ENCODE measurements around the gene ZNF438. TPM values are rescaled to one million over a fixed set of nuclear protein-coding genes. Genes with fewer than 3 reads are reported as not detected.

ZNF438 gene
- total and polyA plus RNA-seq, 8 donors, result 9.6 to 20.1 (median 10.7) TPM

DNA sequence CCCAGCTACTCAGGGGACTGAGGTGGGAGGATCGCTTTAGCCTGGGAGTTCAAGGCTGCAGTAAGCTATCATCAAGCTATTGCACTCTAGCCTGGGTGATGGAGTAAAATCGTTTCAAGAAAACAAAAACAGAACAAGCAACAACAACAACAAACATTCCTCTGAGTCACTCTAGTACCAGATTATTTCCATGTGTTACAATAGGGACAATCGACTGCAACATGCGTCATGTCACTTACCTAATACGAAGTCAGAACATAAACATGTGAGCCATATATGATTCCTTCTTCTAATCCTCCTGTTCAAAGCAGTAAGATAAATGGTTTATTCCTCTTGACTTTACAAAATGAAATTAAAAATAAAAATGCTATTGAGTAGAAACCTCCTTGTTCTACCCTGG, 57.3 kb downstream of the ZNF438 start:
- Histone ChIP-seq H3K27me3 (no peaks in the 10 kb centered on the region), H3K36me3 (peaks cover 0 to 19% of the 10 kb centered on the region in 2 donors), H3K4me1 (peaks cover 4 to 15% of the 10 kb centered on the region in 2 donors), H3K4me3 (no peak overlapping the region), H3K9me3 (peaks cover 0 to 2% of the 10 kb centered on the region in 2 donors), H3K27ac (no peak overlapping the region)
- TF ChIP-seq, protein P1, sequence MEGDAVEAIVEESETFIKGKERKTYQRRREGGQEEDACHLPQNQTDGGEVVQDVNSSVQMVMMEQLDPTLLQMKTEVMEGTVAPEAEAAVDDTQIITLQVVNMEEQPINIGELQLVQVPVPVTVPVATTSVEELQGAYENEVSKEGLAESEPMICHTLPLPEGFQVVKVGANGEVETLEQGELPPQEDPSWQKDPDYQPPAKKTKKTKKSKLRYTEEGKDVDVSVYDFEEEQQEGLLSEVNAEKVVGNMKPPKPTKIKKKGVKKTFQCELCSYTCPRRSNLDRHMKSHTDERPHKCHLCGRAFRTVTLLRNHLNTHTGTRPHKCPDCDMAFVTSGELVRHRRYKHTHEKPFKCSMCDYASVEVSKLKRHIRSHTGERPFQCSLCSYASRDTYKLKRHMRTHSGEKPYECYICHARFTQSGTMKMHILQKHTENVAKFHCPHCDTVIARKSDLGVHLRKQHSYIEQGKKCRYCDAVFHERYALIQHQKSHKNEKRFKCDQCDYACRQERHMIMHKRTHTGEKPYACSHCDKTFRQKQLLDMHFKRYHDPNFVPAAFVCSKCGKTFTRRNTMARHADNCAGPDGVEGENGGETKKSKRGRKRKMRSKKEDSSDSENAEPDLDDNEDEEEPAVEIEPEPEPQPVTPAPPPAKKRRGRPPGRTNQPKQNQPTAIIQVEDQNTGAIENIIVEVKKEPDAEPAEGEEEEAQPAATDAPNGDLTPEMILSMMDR (IDR thresholded peaks at IDR 0.05), result no peak
- DNase-seq (no peak), ATAC-seq (no peak)
- intact Hi-C loops (cut with DNase I), result no loop called here

- TF ChIP-seq, protein P1 (IDR thresholded peaks at IDR 0.05), result no peak
Measured at GRCh38 chr10:30973737-30974136, 57.9 kb downstream of the ZNF438 start.

DNA sequence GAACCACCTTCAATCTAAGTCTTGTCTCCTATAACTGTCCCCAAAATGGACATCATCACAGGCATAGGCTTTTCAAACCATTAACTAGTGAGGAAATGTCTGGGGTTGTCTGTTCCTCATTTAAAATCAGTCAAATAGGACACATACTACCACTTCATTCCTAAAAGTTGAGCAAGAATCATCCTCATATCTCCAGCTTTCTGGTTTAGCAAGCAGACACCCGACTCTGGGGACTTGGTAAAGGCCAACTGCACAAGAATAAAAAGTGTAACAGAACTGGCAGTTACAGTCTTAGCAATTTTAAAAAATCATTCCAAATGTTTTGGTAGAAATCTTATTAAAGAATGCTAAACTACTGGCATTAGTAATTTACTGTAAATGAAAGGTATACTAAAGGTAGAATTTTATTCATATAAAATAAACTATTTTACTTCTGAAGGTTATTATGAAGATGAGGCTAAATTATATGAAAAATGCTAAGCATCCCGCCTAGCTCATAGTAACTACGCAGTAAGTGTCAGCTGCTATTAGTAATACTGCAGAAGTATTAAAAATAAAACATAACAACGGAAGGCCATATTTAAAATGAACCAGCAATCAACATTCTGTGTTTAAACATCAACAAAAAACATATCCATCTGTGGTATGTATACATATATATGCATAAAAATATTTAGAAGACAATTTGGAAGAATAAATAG, 60.8 kb downstream of the ZNF438 start:
- Histone ChIP-seq H3K27ac (no peak overlapping the region), H3K4me3 (no peak overlapping the region), H3K36me3 (peaks cover 0 to 19% of the 10 kb centered on the region in 2 donors), H3K27me3 (no peaks in the 10 kb centered on the region), H3K4me1 (peaks cover 4 to 40% of the 10 kb centered on the region in 2 donors), H3K9me3 (no peaks in the 10 kb centered on the region)
- intact Hi-C loops (cut with DNase I), result no loop called here
- no peak for ATAC-seq
- TF ChIP-seq, protein P1 (IDR thresholded peaks at IDR 0.05), result no peak
- no peak for DNase-seq

More at GRCh38 chr10:30973737-30974136, 57.9 kb downstream of the ZNF438 start:
- Histone ChIP-seq H3K9me3 (no peaks in the 10 kb centered on the region), H3K4me3 (no peak overlapping the region), H3K27ac (no peak overlapping the region), H3K36me3 (peaks cover 0 to 19% of the 10 kb centered on the region in 2 donors), H3K4me1 (peaks cover 4 to 18% of the 10 kb centered on the region in 2 donors), H3K27me3 (no peaks in the 10 kb centered on the region)
- DNase-seq, result no peak
- ATAC-seq, result no peak
- intact Hi-C loops (cut with DNase I), result no loop called here

- peaks cover 0 to 9% of the 10 kb centered on the region in 2 donors for H3K36me3 ChIP-seq
- H3K4me3 ChIP-seq, result no peak overlapping the region
- H3K27me3 ChIP-seq, result no peaks in the 10 kb centered on the region
- intact Hi-C loops (cut with DNase I), result no loop called here
- peaks cover 10 to 42% of the 10 kb centered on the region in 2 donors for H3K4me1 ChIP-seq
- ATAC-seq, result no peak
- H3K27ac ChIP-seq, result no peak overlapping the region
- TF ChIP-seq, protein P1 (IDR thresholded peaks at IDR 0.05), result no peak
- no peaks in the 10 kb centered on the region for H3K9me3 ChIP-seq
- no peak for DNase-seq
Measured at GRCh38 chr10:30968711-30969110, 63.0 kb downstream of the ZNF438 start.

- ATAC-seq, result peak; percentile 51
- DNase-seq, result no peak
- Histone ChIP-seq H3K36me3 (no peaks in the 10 kb centered on the region), H3K4me3 (no peak overlapping the region), H3K4me1 (peaks cover 10 to 44% of the 10 kb centered on the region in 2 donors), H3K9me3 (no peaks in the 10 kb centered on the region), H3K27me3 (no peaks in the 10 kb centered on the region), H3K27ac (peak overlapping the region in 1 of 2 donors; percentile 50)
- TF ChIP-seq, protein P1 (IDR thresholded peaks at IDR 0.05), result no peak
- intact Hi-C loops (cut with DNase I), result no loop called here
Measured at GRCh38 chr10:30967650-30968410, 63.8 kb downstream of the ZNF438 start.

Data from left lung (tissue), 10 donors.